Measurements from ENCODE around the gene CMC1. TPM values are rescaled to one million over a fixed set of nuclear protein-coding genes. Genes with fewer than 3 reads are reported as not detected.

The CMC1 gene
- total and polyA plus RNA-seq, 12 donors: 16.9 to 68.6 (median 27.4) TPM

- DNase-seq (no peak), ATAC-seq (no peak)
- no peaks in the 10 kb centered on the region for H3K27me3 ChIP-seq
- H3K9me3 ChIP-seq: no peaks in the 10 kb centered on the region
- WGBS, 2 donors: 95 to 96% methylated on average over 3 of the region's 3 CpGs
- no peak overlapping the region for H3K4me3 ChIP-seq
- H3K4me1 ChIP-seq: no peaks in the 10 kb centered on the region
- no peak overlapping the region for H3K27ac ChIP-seq
- intact Hi-C loops (cut with DNase I): no loop called here
- H3K36me3 ChIP-seq: no peaks in the 10 kb centered on the region
- TF ChIP-seq, protein P1, sequence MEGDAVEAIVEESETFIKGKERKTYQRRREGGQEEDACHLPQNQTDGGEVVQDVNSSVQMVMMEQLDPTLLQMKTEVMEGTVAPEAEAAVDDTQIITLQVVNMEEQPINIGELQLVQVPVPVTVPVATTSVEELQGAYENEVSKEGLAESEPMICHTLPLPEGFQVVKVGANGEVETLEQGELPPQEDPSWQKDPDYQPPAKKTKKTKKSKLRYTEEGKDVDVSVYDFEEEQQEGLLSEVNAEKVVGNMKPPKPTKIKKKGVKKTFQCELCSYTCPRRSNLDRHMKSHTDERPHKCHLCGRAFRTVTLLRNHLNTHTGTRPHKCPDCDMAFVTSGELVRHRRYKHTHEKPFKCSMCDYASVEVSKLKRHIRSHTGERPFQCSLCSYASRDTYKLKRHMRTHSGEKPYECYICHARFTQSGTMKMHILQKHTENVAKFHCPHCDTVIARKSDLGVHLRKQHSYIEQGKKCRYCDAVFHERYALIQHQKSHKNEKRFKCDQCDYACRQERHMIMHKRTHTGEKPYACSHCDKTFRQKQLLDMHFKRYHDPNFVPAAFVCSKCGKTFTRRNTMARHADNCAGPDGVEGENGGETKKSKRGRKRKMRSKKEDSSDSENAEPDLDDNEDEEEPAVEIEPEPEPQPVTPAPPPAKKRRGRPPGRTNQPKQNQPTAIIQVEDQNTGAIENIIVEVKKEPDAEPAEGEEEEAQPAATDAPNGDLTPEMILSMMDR (IDR thresholded peaks at IDR 0.05): no peak
Measured at GRCh38 chr3:28226020-28226419, 15.4 kb upstream of the CMC1 start.

GRCh38 chr3:28228623-28229022 is 12.8 kb upstream of the CMC1 start:
- ATAC-seq: no peak
- Histone ChIP-seq H3K4me1 (no peaks in the 10 kb centered on the region), H3K4me3 (no peak overlapping the region), H3K9me3 (no peaks in the 10 kb centered on the region), H3K27ac (no peak overlapping the region), H3K36me3 (no peaks in the 10 kb centered on the region), H3K27me3 (no peaks in the 10 kb centered on the region)
- intact Hi-C loops (cut with DNase I): no loop called here
- no peak for DNase-seq
- TF ChIP-seq, protein P1 (IDR thresholded peaks at IDR 0.05): no peak
- WGBS, 2 donors: 95 to 97% methylated on average over 5 of the region's 5 CpGs

- no peaks in the 10 kb centered on the region for H3K9me3 ChIP-seq
- no peak overlapping the region for H3K27ac ChIP-seq
- no peaks in the 10 kb centered on the region for H3K36me3 ChIP-seq
- no peak overlapping the region for H3K4me3 ChIP-seq
- ATAC-seq (no peak), DNase-seq (no peak)
- no peaks in the 10 kb centered on the region for H3K27me3 ChIP-seq
- TF ChIP-seq, protein P1 (IDR thresholded peaks at IDR 0.05): no peak
- no peaks in the 10 kb centered on the region for H3K4me1 ChIP-seq
- intact Hi-C loops (cut with DNase I): no loop called here
Measured at GRCh38 chr3:28232659-28233058, 8.8 kb upstream of the CMC1 start.

DNA sequence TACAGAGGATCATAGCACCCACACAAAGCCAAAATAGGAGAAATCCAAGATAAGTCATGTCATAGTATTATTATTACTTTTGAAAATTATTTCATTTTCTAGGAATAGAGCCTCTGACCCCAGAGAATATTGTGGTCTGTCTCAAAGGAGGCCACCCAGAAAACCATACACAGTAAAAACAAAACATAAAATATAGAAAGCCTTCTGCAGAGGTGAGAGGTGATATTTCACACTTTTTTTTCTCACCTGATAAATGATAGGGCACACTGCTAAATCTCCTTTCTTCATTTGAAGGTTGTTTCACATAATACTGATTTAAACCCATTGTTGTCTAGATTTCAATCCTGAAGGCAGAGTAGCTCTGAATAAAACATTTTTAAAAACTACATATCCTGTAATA is 7.0 kb upstream of the CMC1 start:
- intact Hi-C loops (cut with DNase I): no loop called here
- no peaks in the 10 kb centered on the region for H3K36me3 ChIP-seq
- ATAC-seq: no peak
- TF ChIP-seq, protein P1 (IDR thresholded peaks at IDR 0.05): no peak
- no peaks in the 10 kb centered on the region for H3K4me1 ChIP-seq
- no peak for DNase-seq
- H3K27ac ChIP-seq: no peak overlapping the region
- H3K9me3 ChIP-seq: no peaks in the 10 kb centered on the region
- H3K4me3 ChIP-seq: no peak overlapping the region
- H3K27me3 ChIP-seq: no peaks in the 10 kb centered on the region

DNA sequence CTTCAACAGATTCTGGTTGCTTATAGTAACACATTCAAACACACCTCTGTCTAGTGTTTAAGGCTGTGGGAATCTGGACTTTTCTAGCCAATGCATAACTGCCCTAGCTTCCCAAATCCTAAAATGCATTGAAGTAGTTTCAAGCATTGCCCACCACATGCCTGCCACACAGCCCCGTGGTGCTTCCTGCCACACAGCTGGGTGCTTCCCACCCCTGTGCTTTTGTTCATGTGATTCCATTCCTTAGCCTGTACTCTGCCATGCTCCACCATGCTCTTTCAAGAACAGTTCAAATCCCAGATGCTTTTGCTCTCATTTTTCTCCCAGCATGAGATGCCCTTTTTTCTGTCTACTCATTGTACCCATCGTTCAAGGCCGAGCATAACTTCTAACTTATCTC is 2.3 kb upstream of the CMC1 start:
- H3K9me3 ChIP-seq: no peaks in the 10 kb centered on the region
- peaks cover 0 to 30% (median 18%) of the 10 kb centered on the region in 9 donors for H3K4me1 ChIP-seq
- no peaks in the 10 kb centered on the region for H3K27me3 ChIP-seq
- WGBS, 2 donors: 65 to 81% methylated on average over 3 of the region's 3 CpGs
- no peak overlapping the region for H3K4me3 ChIP-seq
- TF ChIP-seq, protein P1 (IDR thresholded peaks at IDR 0.05): no peak
- H3K27ac ChIP-seq: no peak overlapping the region
- H3K36me3 ChIP-seq: no peaks in the 10 kb centered on the region
- intact Hi-C loops (cut with DNase I): no loop called here
- ATAC-seq (no peak), DNase-seq (no peak)
